Right hindlimb (tissue), 1 donor: ENCODE measurements around the gene CPS1.

Source experiments
- DNase-seq: peaks from one replicate; pipeline ENCODE4 v3.0.0-alpha.2; 2018

CPS1 gene

GRCh38 chr2:210556329-210556980 lies at the start of gene CPS1:
CPS1 (plus strand) TSS chr2:210556599; CDS start chr2:210556734, 135 bp downstream.
- DNase-seq = no peak

DNA sequence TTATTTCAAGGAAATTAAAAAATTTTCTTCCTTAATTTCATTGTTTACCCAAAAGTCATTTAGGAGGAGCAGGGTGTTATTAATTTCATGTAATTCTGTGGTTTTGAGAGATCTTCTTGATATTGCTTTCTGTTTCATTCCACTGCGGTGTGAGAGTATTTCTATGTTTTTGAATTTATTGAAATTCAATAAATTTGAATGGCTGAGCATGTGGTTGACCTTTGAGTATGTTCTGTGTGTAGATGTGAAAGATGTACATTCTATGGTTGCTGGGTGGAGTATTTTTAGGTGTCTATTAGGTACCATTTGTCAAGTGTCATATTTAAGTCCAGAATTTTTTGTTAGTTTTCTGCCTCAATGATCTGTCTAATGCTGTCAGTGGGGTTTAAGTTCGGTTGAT lies 40.5 kb upstream of the CPS1 start:
- DNase-seq = no peak

- DNase-seq = no peak
Measured at GRCh38 chr2:210517264-210517663, 39.1 kb upstream of the CPS1 start.

DNA sequence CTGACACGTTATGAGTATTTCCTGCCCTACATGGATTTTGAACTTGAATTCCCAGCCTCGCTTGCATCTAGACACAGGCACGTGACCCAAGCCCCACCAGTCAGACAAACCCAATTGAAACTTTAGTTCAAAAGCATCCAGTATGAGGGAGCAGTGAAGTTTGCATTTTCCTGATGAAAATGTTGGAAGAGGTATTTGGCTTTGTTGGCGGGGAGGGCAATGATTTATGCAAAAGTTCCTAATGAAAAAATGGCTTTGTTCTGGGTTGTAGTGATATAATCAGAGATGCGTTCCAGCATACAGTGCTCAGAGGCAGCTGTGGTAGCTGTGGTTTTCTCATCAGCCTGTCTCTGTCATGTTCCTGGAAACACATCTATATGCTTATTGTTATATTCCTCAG lies 36.8 kb upstream of the CPS1 start:
- no peak for DNase-seq

DNA sequence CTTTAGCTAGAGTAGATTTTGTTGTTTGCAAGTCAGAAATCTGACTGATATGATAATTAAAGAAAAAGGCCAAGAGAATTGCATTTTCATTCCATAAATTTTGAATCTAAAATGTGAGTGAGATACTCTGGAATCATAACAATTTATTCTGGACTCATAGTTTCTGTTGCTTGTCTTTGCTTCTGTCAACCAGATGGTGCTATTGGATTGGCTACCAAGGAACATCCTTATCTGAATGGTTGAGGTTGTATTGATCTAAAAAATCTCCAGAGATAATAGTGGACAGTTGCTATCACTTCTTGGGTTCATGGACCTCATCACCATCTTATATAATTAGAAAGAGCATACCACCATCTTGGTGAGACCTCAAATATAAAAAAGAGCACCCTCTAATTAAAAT lies 34.0 kb upstream of the CPS1 start:
- DNase-seq = no peak

DNA sequence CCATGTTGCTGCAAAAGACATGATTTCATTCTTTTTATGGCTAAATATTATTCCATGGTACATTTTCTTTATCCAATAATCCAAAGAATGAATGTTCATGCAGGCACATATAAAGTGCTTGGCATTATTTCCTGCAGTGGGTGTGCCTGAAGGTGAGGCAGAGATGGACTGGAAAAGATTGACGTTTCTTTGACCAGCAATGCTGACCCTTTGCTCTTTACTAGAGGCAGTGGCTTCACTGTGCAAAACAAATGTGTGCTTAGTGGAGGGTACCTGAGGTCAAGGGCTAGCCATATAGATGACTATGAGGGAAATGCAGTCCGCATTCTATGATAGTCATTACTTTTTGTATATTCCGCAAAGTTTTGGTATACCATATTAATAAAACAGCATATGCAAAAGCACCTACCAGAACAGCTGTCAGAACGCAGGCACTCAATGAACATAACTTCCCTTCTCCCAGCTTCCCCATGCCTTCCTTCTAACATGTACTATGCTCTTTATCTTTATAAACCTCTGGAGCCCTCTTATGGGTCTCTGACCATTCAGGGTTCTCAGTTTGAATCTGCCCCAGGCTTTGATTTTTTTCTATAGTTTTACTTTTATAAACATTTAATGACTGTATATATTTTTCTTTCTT lies 32.6 kb upstream of the CPS1 start:
- DNase-seq = no peak

- no peak for DNase-seq
Measured at GRCh38 chr2:210524533-210524932, 31.9 kb upstream of the CPS1 start.

DNA sequence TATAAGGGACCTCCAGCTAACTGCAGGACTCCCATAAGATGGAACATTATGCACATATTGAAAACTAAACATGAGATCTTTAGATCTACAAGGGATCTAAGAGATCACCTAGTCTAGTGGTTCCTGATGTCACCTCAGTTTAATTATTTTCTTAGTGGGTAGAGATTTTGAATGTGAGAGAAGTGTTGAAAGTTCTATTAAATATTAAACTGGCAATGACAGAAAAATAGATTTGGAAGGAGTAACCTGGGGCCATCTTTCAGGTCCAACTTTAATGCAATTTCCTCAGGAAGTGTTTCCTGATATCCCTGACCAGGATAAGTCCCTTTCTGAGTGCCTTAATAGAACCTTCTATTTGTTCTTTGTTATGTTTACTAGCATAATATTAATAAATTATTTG lies 29.1 kb upstream of the CPS1 start:
- no peak for DNase-seq

- DNase-seq = no peak
Measured at GRCh38 chr2:210528716-210529115, 27.7 kb upstream of the CPS1 start.

GRCh38 chr2:210531050-210531449 lies 25.3 kb upstream of the CPS1 start:
- no peak for DNase-seq

- DNase-seq = no peak
Measured at GRCh38 chr2:210531482-210531881, 24.9 kb upstream of the CPS1 start.

- no peak for DNase-seq
Measured at GRCh38 chr2:210533389-210533788, 23.0 kb upstream of the CPS1 start.

GRCh38 chr2:210534879-210535278 lies 21.5 kb upstream of the CPS1 start:
- DNase-seq = no peak

GRCh38 chr2:210536973-210537650 lies 19.3 kb upstream of the CPS1 start:
- DNase-seq = no peak

DNA sequence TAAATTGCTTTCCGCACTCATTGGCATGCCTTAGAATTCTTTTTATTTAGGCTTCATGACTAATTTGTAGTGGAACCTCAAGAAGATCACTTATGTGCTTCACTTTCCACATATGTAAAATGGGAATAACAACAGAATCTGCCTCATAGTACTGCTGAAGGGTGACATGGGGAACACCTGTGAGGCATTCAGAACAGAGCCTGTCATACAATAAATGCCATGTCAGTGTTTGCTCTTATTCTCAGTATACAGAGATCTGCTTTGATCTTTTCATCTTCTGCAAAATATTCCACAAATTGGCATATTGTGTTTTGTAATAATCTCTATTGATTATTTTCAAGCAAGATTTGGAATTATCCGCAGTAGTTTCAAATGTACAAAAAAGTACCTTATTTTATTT lies 17.4 kb upstream of the CPS1 start:
- no peak for DNase-seq

GRCh38 chr2:210539578-210540416 lies 16.6 kb upstream of the CPS1 start:
- DNase-seq = no peak

- no peak for DNase-seq
Measured at GRCh38 chr2:210540471-210540870, 15.9 kb upstream of the CPS1 start.

GRCh38 chr2:210540900-210541289 lies 15.5 kb upstream of the CPS1 start:
- no peak for DNase-seq

GRCh38 chr2:210541290-210541902 lies 15.0 kb upstream of the CPS1 start:
- no peak for DNase-seq

- DNase-seq = no peak
Measured at GRCh38 chr2:210544007-210544590, 12.3 kb upstream of the CPS1 start.

DNA sequence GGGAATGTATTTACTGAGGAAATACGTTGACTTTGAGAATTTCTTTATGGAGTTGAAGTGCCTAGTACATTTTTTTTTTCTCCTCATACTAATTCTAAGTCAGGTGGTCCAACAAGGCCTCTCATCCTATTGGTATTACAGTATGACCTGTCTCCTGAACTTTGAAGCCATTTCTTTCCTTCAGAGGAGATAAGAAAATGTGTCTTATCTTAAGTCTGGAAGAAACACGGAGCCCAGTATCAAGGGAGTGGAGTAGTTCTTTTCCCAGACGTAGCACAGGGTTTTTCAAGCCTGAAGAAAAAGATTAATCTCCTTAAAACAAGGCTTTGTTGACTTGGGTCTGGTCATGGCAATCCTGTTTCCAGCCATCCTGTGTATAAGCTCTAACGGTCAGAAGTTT lies 11.6 kb upstream of the CPS1 start:
- DNase-seq = no peak

GRCh38 chr2:210546424-210547208 lies 9.8 kb upstream of the CPS1 start:
- no peak for DNase-seq
